ENCODE results near the gene USP16.
A peak's percentile ranks its signal among the peaks of the same experiment; 100 is the strongest.
"Not testable (repeated sequence)": the region's sequence is repeated elsewhere in the genome, so short reads cannot be mapped to it uniquely, and the experiment has no call there.

Gene USP16

DNA sequence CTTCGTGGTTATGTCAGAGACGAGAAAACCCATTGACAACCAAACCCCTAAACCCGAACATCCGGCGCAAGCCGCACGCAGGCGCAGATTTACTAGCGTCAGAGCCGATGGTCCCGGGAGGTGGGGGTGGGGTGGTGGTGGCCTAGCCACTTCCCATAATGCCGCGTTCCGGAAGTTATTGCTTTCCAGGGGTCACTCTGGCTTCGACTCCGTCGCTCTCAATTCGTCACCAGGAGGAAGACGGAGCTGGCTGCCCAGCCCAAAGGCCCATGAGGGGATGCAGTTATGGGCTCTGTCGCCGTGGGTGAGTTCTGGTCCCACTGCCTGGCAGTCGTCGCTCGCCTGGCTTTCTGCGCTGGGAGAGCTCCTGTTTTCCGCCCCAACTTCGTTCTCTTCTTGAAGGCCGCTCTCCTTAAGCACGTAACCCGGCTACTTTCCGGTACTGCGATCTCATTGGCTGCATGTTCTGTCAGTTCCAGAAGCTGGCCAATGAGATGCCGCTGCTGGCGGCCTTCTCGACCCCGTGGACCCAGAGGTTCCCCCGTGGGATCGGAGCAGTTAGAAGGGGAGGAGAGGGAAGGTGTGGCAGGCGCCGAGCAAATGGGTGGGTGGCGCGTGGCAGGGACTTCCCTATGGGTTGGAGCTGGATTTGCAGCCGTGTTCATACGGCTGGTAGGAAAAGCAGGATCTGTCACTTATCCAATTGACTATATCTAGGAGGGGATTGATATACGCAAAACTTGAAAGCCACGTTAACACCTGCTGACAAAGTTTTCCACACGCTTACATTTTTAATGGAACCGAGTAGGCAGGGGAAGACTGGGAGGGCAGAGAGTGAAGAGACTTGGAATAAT lies at the start of gene USP16:
Gene USP16, plus strand, starts transcription at position 195 of the 854 bp plus-strand sequence. CDS start 3,246 bp downstream, outside the sequence.
- peak; percentile 97 for DNase-seq

- DNase-seq: no peak
Measured at GRCh38 chr21:28975397-28975796, 49.1 kb upstream of the USP16 start.

DNA sequence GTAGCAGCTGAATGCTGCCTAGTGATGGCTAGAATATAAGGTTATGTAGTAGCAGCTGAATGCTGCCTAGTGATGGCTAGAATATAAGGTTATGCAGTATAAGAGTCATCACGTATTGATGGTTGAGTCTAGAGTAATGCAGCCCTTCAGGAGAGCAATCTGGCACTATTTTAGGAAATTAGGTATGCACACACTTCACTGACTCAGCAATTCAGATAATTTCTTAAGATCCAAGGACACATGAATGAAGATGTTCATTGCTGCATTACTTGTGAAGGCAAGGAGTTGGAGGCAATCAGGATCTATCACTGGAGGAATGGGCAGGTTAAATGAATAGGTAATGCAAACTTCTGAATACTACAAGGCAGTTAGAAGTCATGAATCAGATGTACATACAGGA lies 45.4 kb upstream of the USP16 start:
- no peak for DNase-seq

DNA sequence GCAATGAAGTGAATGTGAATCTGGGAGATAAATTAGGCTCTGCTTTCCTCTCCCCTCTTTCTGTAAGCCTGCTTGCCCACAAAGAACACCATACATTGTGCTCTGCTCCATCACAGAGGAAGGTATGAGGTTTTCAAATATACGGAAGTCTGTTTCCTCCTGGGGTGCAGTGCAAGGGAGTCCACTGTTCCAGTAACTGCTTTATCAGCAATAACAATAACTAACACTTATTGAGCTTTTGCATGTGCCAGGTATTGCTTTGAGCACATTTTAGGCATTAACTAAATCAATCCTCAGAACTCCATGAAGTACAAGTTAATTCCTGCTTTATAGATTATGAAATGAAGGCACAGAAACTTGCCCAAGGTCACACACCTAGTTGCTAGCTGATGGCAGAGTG lies 41.8 kb upstream of the USP16 start:
- DNase-seq: no peak

DNA sequence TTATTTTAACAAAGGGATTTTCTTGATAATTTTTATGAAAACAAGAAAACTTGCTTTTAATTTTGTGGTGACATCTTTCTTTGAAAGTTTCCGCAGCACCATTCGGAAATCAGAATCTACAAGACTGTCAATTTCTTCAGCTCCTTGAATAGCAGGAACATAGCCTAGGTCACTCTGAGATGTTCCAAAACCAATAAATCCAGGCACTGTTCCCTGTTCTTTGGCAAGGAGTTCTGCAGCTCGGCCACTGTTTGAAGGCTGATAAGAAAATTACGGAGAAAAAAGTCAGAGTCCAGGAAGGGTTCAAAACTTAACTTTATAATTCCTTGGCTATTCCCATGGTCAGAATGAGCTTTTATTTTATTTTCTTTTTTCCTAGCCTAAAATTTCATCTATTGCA lies 37.8 kb upstream of the USP16 start:
- no peak for DNase-seq

- DNase-seq: not testable (repeated sequence)
Measured at GRCh38 chr21:28988146-28988545, 36.3 kb upstream of the USP16 start.

DNA sequence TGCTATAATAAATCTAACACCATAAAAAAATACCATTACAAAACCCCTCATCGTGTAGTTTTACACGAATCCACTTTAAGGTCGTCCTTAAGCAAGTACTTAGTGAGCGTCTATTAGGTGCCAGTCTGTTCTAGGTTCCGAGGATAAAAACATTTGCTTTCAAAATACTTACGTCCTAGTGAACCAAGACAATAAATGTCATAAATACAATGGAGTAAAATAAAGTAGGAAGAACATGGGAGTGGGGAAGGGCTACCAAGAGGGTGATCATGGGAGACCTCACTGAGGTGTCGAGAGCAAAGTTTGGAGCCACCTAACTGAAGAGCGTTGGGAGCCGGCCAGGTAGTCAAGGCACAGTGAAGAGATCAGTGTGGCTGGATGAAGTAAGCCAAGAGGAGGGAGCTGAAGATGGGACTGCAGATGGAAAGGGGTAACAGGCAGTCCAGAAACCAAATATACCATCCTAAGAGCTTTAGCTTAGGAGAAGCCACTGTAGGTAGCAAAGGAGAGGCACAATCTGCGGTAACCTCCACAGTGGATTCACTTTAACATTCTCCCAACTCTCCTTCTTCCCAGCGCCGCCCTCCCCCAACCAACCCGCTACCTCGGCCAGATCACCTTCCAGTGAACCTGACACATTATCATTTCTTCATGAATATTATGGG lies 32.5 kb upstream of the USP16 start:
- DNase-seq: no peak

GRCh38 chr21:28992526-28993292 lies 31.8 kb upstream of the USP16 start, which contains the start of gene LTN1:
Gene LTN1, minus strand, starts transcription at chr21:28992877. Its CDS starts 72 bp downstream, at chr21:28992805.
- DNase-seq: peak; percentile 99

GRCh38 chr21:28993293-28993629 lies 31.2 kb upstream of the USP16 start:
- no peak for DNase-seq

- DNase-seq: peak; percentile 85
Measured at GRCh38 chr21:29002442-29003144, 21.9 kb upstream of the USP16 start.

DNA sequence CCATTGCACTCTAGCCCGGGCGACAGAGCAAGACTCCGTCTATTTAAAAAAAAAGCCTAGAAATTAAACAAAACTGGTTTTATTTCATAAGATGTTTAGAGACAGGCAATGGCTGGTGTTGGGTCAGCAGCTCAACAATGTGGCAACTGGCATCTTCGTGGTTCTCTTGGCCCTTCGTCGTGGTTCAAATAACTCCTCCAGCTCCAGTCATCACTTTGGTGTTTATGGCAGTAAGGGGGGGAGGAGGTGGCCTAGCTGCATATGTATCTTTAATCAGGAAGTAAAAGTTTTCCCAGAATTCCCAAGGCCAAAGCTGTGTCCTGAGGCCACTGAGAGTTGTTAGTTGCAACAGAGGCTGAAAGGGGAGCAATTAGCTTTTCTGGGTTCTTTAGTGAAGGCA lies 18.8 kb upstream of the USP16 start:
- DNase-seq: no peak

GRCh38 chr21:29007135-29007534 lies 17.3 kb upstream of the USP16 start:
- DNase-seq: no peak

GRCh38 chr21:29007810-29008209 lies 16.7 kb upstream of the USP16 start:
- no peak for DNase-seq

DNA sequence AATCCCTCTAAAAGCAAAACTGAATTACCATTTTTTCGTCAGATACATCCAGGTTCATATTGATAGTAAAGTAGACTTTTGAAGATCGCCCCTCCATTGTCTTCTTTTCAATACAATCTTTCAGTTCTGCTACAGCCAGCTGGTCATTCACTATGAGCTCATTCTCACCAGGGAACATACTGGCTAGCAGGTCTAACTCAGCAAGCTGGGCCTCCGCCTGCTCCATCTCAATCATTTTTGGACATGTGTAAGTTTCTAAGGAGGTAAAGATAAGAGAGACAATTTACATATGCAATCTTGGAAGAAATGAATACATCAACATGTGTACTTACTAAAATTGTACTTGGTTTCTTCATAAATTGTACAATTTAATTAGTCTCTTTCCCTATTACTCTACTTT lies 16.1 kb upstream of the USP16 start:
- no peak for DNase-seq

GRCh38 chr21:29011236-29011635 lies 13.2 kb upstream of the USP16 start:
- not testable (repeated sequence) for DNase-seq

DNA sequence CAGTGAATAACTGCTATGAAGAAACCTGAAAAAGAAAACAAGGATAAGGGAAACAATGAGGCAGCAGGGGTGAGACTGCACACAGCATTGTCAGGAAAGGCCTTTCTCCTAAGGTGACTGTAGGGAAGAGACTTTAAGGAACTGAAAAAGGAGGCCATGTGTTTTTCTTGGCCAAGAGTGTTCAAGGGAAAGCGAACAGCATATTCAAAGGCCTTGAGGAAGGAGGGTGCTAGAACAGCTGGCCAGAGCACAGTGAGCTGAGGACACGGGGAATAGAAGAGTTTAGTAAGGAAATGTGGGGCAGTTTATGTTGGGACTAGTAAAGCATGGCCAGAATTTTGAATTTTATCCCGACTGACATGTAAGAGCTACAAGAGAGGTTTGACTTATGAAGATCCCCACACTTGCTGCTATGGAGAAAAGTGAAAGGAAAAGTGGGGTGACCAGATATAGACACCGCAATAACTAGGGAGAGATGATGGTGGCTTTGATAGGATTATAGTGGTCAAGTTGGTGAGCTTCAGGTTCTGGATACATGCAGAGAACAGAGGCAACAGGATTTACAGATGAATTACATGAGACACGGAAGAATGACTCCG lies 6.7 kb upstream of the USP16 start:
- no peak for DNase-seq

GRCh38 chr21:29018540-29018939 lies 5.9 kb upstream of the USP16 start:
- DNase-seq: no peak

- no peak for DNase-seq
Measured at GRCh38 chr21:29022166-29022565, 2.3 kb upstream of the USP16 start.

GRCh38 chr21:29025328-29025713 lies 853 bp downstream of the USP16 start:
- no peak for DNase-seq

DNA sequence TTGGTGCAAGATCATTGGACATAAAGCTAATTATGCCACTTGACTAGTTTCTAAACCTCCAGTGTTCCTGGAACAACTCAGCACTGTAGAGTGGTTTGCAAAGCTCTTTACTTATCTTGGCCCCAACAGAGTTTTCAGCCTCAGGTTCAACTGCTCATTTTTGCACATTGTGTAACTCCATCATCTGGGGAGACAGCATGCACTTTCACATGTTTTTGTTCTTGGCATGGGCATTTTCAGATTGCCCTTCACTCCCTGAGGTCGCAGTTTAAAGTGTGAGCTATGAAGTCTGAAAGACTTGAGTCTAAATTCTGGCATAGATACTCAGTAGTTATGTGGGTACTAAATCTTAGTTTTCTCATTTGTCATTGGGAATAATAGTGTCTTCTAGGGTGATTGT lies 5.1 kb downstream of the USP16 start:
- DNase-seq: no peak

GRCh38 chr21:29030909-29031308 lies 6.4 kb downstream of the USP16 start:
- no peak for DNase-seq

DNA sequence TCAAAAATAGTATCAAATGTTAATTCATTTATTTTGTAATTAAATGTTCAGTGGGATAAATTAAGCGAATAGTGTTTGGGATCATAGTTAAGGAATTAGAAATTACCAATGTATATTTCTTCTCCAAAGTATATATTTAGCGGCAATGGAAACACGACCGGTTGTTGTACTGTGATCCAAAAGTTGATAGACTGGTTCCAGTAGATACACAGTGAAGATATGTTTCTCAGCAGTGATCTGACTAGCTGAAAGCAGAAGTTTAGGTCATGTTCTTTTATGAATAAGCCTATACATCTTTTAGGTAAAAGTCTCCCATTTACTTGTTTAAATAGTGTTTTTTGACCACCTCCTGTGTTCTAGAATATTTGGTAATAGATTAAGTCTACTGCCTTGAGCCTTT lies 8.8 kb downstream of the USP16 start:
- DNase-seq: no peak

GRCh38 chr21:29033871-29034270 lies 9.4 kb downstream of the USP16 start:
- no peak for DNase-seq

Data from T1000 (cell line).